Measurements from ENCODE around the gene EHBP1.
"Not testable (repeated sequence)": the region's sequence is repeated elsewhere in the genome, so short reads cannot be mapped to it uniquely, and the experiment has no call there.

The EHBP1 gene

GRCh38 chr2:63054841-63055225 is 349.3 kb downstream of the EHBP1 start:
- no peak for DNase-seq

GRCh38 chr2:63055226-63056106 is 350.0 kb downstream of the EHBP1 start:
- no peak for DNase-seq

GRCh38 chr2:63056107-63057050 is 350.9 kb downstream of the EHBP1 start:
- no peak for DNase-seq

- DNase-seq = no peak
Measured at GRCh38 chr2:63057249-63058143, 352.0 kb downstream of the EHBP1 start.

GRCh38 chr2:63058144-63058920 is 352.8 kb downstream of the EHBP1 start:
- no peak for DNase-seq

GRCh38 chr2:63058921-63059792 is 353.6 kb downstream of the EHBP1 start:
- no peak for DNase-seq

- DNase-seq = no peak
Measured at GRCh38 chr2:63059793-63060471, 354.4 kb downstream of the EHBP1 start.

- DNase-seq = no peak
Measured at GRCh38 chr2:63060472-63060991, 355.0 kb downstream of the EHBP1 start.

- DNase-seq = no peak
Measured at GRCh38 chr2:63064197-63064596, 358.7 kb downstream of the EHBP1 start.

- DNase-seq = no peak
Measured at GRCh38 chr2:63064661-63065060, 359.1 kb downstream of the EHBP1 start.

- DNase-seq = no peak
Measured at GRCh38 chr2:63066265-63066664, 360.8 kb downstream of the EHBP1 start.

GRCh38 chr2:63066838-63067237 is 361.3 kb downstream of the EHBP1 start:
- DNase-seq = no peak

GRCh38 chr2:63071664-63072063 is 366.2 kb downstream of the EHBP1 start:
- DNase-seq = no peak

GRCh38 chr2:63073994-63074393 is 368.5 kb downstream of the EHBP1 start:
- no peak for DNase-seq

GRCh38 chr2:63074399-63074798 is 368.9 kb downstream of the EHBP1 start:
- not testable (repeated sequence) for DNase-seq

GRCh38 chr2:63078852-63079606 is 373.5 kb downstream of the EHBP1 start:
- no peak for DNase-seq

- DNase-seq = no peak
Measured at GRCh38 chr2:63081404-63081803, 375.9 kb downstream of the EHBP1 start.

- no peak for DNase-seq
Measured at GRCh38 chr2:63086687-63087086, 381.2 kb downstream of the EHBP1 start.

- DNase-seq = no peak
Measured at GRCh38 chr2:63092401-63092800, 386.9 kb downstream of the EHBP1 start.
